Measurements from ENCODE around the gene ATXN10.

DNA sequence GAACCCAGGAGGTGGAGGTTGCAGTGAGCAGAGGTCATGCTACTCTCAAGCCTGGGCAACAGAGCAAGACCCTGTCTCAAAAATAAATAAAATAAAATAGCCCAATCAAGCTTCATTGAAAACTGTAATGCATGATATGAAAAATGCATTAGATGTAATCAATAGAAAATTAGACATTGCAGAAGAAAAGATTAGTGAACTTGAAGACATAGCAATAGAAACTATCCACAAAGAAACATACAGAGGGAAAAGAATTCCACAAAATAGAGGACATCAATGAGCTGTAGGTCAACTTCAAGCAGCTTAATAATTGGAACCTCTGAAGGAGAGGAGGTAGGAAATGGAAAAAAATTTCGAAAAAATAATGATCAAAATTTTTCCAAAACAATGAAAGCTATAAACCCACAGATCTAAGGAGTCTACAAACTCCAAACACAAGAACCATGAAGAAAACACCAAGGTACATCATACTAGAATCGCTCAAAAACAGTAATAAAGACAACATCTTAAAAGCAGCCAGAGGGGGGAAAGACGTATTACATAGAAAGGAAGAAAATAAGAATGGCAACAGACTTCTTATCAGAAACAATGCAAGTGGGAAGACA is 201.1 kb downstream of the ATXN10 start:
- TF ChIP-seq, protein P1, sequence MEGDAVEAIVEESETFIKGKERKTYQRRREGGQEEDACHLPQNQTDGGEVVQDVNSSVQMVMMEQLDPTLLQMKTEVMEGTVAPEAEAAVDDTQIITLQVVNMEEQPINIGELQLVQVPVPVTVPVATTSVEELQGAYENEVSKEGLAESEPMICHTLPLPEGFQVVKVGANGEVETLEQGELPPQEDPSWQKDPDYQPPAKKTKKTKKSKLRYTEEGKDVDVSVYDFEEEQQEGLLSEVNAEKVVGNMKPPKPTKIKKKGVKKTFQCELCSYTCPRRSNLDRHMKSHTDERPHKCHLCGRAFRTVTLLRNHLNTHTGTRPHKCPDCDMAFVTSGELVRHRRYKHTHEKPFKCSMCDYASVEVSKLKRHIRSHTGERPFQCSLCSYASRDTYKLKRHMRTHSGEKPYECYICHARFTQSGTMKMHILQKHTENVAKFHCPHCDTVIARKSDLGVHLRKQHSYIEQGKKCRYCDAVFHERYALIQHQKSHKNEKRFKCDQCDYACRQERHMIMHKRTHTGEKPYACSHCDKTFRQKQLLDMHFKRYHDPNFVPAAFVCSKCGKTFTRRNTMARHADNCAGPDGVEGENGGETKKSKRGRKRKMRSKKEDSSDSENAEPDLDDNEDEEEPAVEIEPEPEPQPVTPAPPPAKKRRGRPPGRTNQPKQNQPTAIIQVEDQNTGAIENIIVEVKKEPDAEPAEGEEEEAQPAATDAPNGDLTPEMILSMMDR (IDR thresholded peaks at IDR 0.05), result no peak
- TF ChIP-seq POLR2A (IDR thresholded peaks at IDR 0.05), result no peak

Data from lower leg skin (tissue), 3 donors.